VCaP (cell line): ENCODE data around the gene EML1.

ENCODE experiments used
- H3K27ac ChIP-seq: fragments of 450-650 bp; 2 replicates; pipeline ENCODE4 v1.5.1; 2017
- TF ChIP-seq, protein P1 (sequence below): fragments of 450-650 bp; conservative IDR thresholded peaks from 2 replicates; pipeline ENCODE4 v1.5.1; 2017; ENCODE audit warnings: mild to moderate bottlenecking, moderate library complexity

Gene EML1

GRCh38 chr14:99852578-99852977 is 59.4 kb downstream of the EML1 start:
- no peak overlapping the region for H3K27ac ChIP-seq
- TF ChIP-seq, protein P1, sequence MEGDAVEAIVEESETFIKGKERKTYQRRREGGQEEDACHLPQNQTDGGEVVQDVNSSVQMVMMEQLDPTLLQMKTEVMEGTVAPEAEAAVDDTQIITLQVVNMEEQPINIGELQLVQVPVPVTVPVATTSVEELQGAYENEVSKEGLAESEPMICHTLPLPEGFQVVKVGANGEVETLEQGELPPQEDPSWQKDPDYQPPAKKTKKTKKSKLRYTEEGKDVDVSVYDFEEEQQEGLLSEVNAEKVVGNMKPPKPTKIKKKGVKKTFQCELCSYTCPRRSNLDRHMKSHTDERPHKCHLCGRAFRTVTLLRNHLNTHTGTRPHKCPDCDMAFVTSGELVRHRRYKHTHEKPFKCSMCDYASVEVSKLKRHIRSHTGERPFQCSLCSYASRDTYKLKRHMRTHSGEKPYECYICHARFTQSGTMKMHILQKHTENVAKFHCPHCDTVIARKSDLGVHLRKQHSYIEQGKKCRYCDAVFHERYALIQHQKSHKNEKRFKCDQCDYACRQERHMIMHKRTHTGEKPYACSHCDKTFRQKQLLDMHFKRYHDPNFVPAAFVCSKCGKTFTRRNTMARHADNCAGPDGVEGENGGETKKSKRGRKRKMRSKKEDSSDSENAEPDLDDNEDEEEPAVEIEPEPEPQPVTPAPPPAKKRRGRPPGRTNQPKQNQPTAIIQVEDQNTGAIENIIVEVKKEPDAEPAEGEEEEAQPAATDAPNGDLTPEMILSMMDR: no peak

GRCh38 chr14:99853206-99853605 is 60.0 kb downstream of the EML1 start:
- TF ChIP-seq, protein P1: no peak

DNA sequence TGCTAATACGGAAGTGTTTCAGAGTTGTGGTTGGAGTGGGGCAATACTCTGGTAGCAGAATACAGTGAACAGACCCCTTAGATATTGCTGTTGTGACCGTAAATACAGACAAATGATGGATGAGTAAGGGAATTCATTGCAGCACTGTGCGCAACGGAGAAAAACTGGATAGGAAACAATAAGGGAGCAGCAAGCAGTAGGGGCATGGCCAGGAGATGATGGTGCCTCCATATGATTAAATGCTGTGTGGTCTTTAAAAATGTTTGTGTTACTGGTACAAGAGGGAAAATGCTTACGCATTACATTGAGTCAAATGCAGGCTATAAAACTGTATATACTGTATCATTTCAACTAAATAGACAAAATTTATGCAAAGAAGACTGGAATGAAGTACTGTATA is 61.6 kb downstream of the EML1 start:
- no peak overlapping the region for H3K27ac ChIP-seq
- TF ChIP-seq, protein P1: no peak

More at GRCh38 chr14:99853206-99853605, 60.0 kb downstream of the EML1 start:
- no peak overlapping the region for H3K27ac ChIP-seq

DNA sequence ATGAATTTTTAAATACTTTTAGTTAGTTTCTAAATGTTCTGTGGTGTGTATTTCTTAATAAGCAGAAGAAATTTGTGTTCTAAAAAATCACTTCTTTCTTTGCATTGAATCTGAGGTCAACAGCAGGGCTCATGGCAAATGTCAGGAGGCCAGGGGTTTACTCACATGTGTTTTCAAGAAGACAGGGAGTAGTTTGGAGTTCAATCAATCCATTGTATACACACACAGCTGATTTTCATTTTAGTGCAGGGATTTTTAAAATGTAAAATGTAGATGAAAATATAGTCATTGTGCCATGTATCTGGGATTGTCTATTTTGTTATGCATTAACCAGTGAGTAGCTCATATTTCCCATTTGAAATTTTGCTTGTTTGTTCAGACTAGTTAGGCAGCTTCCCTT is 62.1 kb downstream of the EML1 start:
- TF ChIP-seq, protein P1: no peak
- H3K27ac ChIP-seq: no peak overlapping the region

DNA sequence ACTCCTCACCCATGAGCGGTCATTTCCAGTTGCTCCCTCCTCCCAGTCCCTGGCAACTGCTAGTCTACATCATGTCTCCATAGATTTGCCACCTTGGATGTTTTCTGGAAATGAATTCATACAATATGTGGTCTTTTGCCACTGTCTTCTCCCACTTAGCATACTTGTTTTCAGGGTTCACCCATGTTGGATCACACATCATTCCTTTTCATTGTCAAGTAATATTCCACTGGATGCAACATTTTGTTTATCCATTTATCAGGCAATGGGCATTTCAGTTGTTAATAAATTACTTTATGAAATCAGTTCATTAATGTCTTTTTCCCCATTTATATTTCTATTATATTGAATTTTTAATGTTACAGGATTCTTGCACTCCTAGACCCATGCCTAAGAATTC is 64.3 kb downstream of the EML1 start:
- TF ChIP-seq, protein P1: no peak
- H3K27ac ChIP-seq: no peak overlapping the region

GRCh38 chr14:99860219-99860618 is 67.0 kb downstream of the EML1 start:
- H3K27ac ChIP-seq: no peak overlapping the region
- TF ChIP-seq, protein P1: no peak

DNA sequence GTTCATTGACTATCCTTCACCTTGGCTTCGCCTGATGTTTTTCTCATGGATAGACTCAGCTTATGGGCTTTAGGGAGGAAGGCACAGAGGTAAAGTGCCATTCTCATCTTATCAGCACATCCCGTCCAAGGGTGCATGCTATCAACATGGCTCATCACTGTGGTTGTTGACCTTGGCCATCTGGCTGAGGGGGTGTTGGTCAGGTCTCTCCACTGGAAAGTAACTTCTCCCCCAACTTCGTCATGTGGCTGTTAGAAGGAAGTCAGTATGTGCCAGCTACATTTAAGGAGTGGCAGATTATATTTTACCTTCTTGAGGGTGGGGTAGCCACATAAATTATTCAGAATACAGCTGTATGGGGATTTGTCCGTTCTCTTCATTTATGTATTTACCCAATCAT is 68.9 kb downstream of the EML1 start:
- H3K27ac ChIP-seq: no peak overlapping the region
- TF ChIP-seq, protein P1: no peak
